Stimulated activated CD4-positive, alpha-beta T cell treated with anti-CD3 and anti-CD28 coated beads, Interleukin-1b, Interleukin-23, amount 100 ng/mL, for 48 hours (primary cell): ENCODE measurements around the gene FN3KRP.

ENCODE experiments used
- DNase-seq: peaks from one replicate; pipeline ENCODE4 v3.0.0-alpha.2; 2020

FN3KRP gene

GRCh38 chr17:82716203-82717010 is at the start of gene FN3KRP:
Gene FN3KRP, plus strand, starts transcription at chr17:82716706. Its CDS starts 50 bp downstream, at chr17:82716756.
- peak; percentile 95 for DNase-seq

- DNase-seq = no peak
Measured at GRCh38 chr17:82666931-82667667, 49.4 kb upstream of the FN3KRP start.

GRCh38 chr17:82667668-82668000 is 48.9 kb upstream of the FN3KRP start:
- no peak for DNase-seq

- DNase-seq = no peak
Measured at GRCh38 chr17:82668024-82668630, 48.4 kb upstream of the FN3KRP start.

GRCh38 chr17:82668631-82669099 is 47.8 kb upstream of the FN3KRP start:
- DNase-seq = peak; percentile 62

- DNase-seq = no peak
Measured at GRCh38 chr17:82670661-82671450, 45.6 kb upstream of the FN3KRP start.

GRCh38 chr17:82674656-82675475 is 41.6 kb upstream of the FN3KRP start:
- DNase-seq = no peak

- no peak for DNase-seq
Measured at GRCh38 chr17:82675476-82676245, 40.8 kb upstream of the FN3KRP start.

GRCh38 chr17:82677353-82677925 is 39.1 kb upstream of the FN3KRP start:
- no peak for DNase-seq

- no peak for DNase-seq
Measured at GRCh38 chr17:82678265-82678891, 38.1 kb upstream of the FN3KRP start.

- no peak for DNase-seq
Measured at GRCh38 chr17:82679586-82680465, 36.7 kb upstream of the FN3KRP start.

GRCh38 chr17:82681547-82681946 is 35.0 kb upstream of the FN3KRP start:
- no peak for DNase-seq

- no peak for DNase-seq
Measured at GRCh38 chr17:82683534-82683933, 33.0 kb upstream of the FN3KRP start.

- DNase-seq = no peak
Measured at GRCh38 chr17:82684228-82684841, 32.2 kb upstream of the FN3KRP start.

GRCh38 chr17:82685291-82685690 is 31.2 kb upstream of the FN3KRP start:
- DNase-seq = no peak

GRCh38 chr17:82686366-82687324 is 29.9 kb upstream of the FN3KRP start:
- no peak for DNase-seq

GRCh38 chr17:82687375-82687861 is 29.1 kb upstream of the FN3KRP start:
- DNase-seq = no peak
